Panc1 (cell line): Measurements from ENCODE around the gene KLHL35.
"Not testable (repeated sequence)": the region's sequence is repeated elsewhere in the genome, so short reads cannot be mapped to it uniquely, and the experiment has no call there.

ENCODE experiments used
- TF ChIP-seq, protein P1 (sequence below): fragments of 450-650 bp; IDR thresholded peaks from 2 replicates; pipeline ENCODE4 v1.5.1; 2017; ENCODE audit warnings: mild to moderate bottlenecking
- TF ChIP-seq, protein P2 (sequence below), 2 experiments: IDR thresholded peaks; 2 replicates each; pipeline ENCODE4 v1.6.1; 2011 to 2012; ENCODE audit warnings: low read depth in 2 of 2, control low read depth in 1 of 2, low read length in 1 of 2, mild to moderate bottlenecking in 1 of 2, moderate library complexity in 1 of 2; ENCODE audit not compliant: insufficient read depth in 1 of 2

DNA sequence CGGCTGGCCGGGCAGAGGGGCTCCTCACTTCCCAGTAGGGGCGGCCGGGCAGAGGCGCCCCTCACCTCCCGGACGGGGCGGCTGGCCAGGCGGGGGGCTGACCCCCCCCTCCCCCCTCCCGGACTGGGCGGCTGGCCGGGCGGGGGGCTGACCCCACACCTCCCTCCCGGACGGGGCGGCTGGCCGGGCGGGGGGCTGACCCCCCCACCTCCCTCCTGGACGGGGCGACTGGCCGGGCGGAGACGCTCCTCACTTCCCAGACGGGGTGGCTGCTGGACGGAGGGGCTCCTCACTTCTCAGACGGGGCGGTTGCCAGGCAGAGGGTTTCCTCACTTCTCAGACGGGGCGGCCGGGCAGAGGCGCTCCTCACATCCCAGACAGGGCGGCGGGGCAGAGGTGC lies 23.0 kb downstream of the KLHL35 start:
- TF ChIP-seq, protein P1, sequence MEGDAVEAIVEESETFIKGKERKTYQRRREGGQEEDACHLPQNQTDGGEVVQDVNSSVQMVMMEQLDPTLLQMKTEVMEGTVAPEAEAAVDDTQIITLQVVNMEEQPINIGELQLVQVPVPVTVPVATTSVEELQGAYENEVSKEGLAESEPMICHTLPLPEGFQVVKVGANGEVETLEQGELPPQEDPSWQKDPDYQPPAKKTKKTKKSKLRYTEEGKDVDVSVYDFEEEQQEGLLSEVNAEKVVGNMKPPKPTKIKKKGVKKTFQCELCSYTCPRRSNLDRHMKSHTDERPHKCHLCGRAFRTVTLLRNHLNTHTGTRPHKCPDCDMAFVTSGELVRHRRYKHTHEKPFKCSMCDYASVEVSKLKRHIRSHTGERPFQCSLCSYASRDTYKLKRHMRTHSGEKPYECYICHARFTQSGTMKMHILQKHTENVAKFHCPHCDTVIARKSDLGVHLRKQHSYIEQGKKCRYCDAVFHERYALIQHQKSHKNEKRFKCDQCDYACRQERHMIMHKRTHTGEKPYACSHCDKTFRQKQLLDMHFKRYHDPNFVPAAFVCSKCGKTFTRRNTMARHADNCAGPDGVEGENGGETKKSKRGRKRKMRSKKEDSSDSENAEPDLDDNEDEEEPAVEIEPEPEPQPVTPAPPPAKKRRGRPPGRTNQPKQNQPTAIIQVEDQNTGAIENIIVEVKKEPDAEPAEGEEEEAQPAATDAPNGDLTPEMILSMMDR = not testable (repeated sequence)
- TF ChIP-seq, protein P2, sequence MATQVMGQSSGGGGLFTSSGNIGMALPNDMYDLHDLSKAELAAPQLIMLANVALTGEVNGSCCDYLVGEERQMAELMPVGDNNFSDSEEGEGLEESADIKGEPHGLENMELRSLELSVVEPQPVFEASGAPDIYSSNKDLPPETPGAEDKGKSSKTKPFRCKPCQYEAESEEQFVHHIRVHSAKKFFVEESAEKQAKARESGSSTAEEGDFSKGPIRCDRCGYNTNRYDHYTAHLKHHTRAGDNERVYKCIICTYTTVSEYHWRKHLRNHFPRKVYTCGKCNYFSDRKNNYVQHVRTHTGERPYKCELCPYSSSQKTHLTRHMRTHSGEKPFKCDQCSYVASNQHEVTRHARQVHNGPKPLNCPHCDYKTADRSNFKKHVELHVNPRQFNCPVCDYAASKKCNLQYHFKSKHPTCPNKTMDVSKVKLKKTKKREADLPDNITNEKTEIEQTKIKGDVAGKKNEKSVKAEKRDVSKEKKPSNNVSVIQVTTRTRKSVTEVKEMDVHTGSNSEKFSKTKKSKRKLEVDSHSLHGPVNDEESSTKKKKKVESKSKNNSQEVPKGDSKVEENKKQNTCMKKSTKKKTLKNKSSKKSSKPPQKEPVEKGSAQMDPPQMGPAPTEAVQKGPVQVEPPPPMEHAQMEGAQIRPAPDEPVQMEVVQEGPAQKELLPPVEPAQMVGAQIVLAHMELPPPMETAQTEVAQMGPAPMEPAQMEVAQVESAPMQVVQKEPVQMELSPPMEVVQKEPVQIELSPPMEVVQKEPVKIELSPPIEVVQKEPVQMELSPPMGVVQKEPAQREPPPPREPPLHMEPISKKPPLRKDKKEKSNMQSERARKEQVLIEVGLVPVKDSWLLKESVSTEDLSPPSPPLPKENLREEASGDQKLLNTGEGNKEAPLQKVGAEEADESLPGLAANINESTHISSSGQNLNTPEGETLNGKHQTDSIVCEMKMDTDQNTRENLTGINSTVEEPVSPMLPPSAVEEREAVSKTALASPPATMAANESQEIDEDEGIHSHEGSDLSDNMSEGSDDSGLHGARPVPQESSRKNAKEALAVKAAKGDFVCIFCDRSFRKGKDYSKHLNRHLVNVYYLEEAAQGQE (IDR thresholded peaks at IDR 0.05; ENCODE audit: insufficient read depth in 1 of 2, low read depth in 2 of 2, low read length in 1 of 2) = not testable (repeated sequence)
